Chondrocyte (in vitro differentiated cells): ENCODE data around the gene BLACAT1. TPM values are rescaled to one million over a fixed set of nuclear protein-coding genes. Genes with fewer than 3 reads are reported as not detected.

ENCODE experiments used
- DNase-seq: peaks from one replicate; pipeline ENCODE4 v3.0.0; 2021; ENCODE audit warnings: mixed read lengths, low spot score
- H3K27ac Mint-ChIP-seq: one replicate; pipeline ENCODE4 v1.8.0; 2021; ENCODE audit warnings: mild to moderate bottlenecking, moderate library complexity, mixed read lengths; ENCODE audit not compliant: unreplicated experiment
- H3K27me3 Mint-ChIP-seq: 2 replicates; pipeline ENCODE4 v1.8.0; 2021; ENCODE audit warnings: low read depth, mixed read lengths
- H3K36me3 Mint-ChIP-seq: 2 replicates; pipeline ENCODE4 v1.8.0; 2021; ENCODE audit warnings: low read depth, mixed read lengths
- H3K4me1 Mint-ChIP-seq: 2 replicates; pipeline ENCODE4 v1.8.0; 2021; ENCODE audit warnings: low read depth, mild to moderate bottlenecking, mixed read lengths
- H3K4me3 Mint-ChIP-seq: one replicate; pipeline ENCODE4 v1.8.0; 2021; ENCODE audit warnings: mild to moderate bottlenecking, moderate library complexity, mixed read lengths; ENCODE audit not compliant: unreplicated experiment
- H3K9me3 Mint-ChIP-seq: 2 replicates; pipeline ENCODE4 v1.8.0; 2021; ENCODE audit warnings: low read depth, mixed read lengths
- CTCF ChIP-seq: fragments of 200-600 bp; sonication (generic); IDR thresholded peaks from 2 replicates; pipeline ENCODE4 v1.5.0; 2021; ENCODE audit warnings: antibody characterized with exemption, mild to moderate bottlenecking, moderate library complexity
- total RNA-seq: library from RNA; stranded (reverse); gene quantifications from 3 replicates; pipeline ENCODE4 v1.2.1, GENCODE V29; 2021

The BLACAT1 gene
- total RNA-seq, 1 donor from 2014 or later = not detected

GRCh38 chr1:205495237-205495823 is 39.5 kb upstream of the BLACAT1 start:
- Mint-ChIP-seq H3K4me1 (peaks cover 34% of the 10 kb centered on the region), H3K36me3 (no peaks in the 10 kb centered on the region), H3K4me3 (no peak overlapping the region), H3K9me3 (no peaks in the 10 kb centered on the region), H3K27me3 (peaks cover 18% of the 10 kb centered on the region), H3K27ac (no peak overlapping the region)
- TF ChIP-seq CTCF = no peak
- DNase-seq = no peak

GRCh38 chr1:205494115-205494514 is 38.3 kb upstream of the BLACAT1 start:
- peaks cover 23% of the 10 kb centered on the region for H3K27me3 Mint-ChIP-seq
- TF ChIP-seq CTCF = no peak
- H3K4me3 Mint-ChIP-seq = no peak overlapping the region
- no peaks in the 10 kb centered on the region for H3K36me3 Mint-ChIP-seq
- no peak overlapping the region for H3K27ac Mint-ChIP-seq
- peaks cover 32% of the 10 kb centered on the region for H3K4me1 Mint-ChIP-seq
- no peaks in the 10 kb centered on the region for H3K9me3 Mint-ChIP-seq
- DNase-seq = no peak

GRCh38 chr1:205493241-205494085 is 37.6 kb upstream of the BLACAT1 start:
- peak; percentile 5 for TF ChIP-seq CTCF
- DNase-seq = peak; percentile 92

GRCh38 chr1:205492774-205493173 is 36.9 kb upstream of the BLACAT1 start:
- H3K4me3 Mint-ChIP-seq = no peak overlapping the region
- H3K4me1 Mint-ChIP-seq = peaks cover 32% of the 10 kb centered on the region
- peak overlapping the region; percentile 86 for H3K27ac Mint-ChIP-seq
- no peak for DNase-seq
- H3K36me3 Mint-ChIP-seq = no peaks in the 10 kb centered on the region
- no peak for TF ChIP-seq CTCF
- H3K27me3 Mint-ChIP-seq = peaks cover 22% of the 10 kb centered on the region
- no peaks in the 10 kb centered on the region for H3K9me3 Mint-ChIP-seq

More at GRCh38 chr1:205493241-205494085, 37.6 kb upstream of the BLACAT1 start:
- peaks cover 19% of the 10 kb centered on the region for H3K27me3 Mint-ChIP-seq
- H3K9me3 Mint-ChIP-seq = no peaks in the 10 kb centered on the region
- H3K4me3 Mint-ChIP-seq = no peak overlapping the region
- H3K27ac Mint-ChIP-seq = peak overlapping the region; percentile 86
- H3K4me1 Mint-ChIP-seq = peaks cover 32% of the 10 kb centered on the region
- no peaks in the 10 kb centered on the region for H3K36me3 Mint-ChIP-seq

GRCh38 chr1:205492201-205492667 is 36.4 kb upstream of the BLACAT1 start:
- Mint-ChIP-seq H3K27ac (no peak overlapping the region), H3K4me1 (peaks cover 32% of the 10 kb centered on the region), H3K4me3 (no peak overlapping the region), H3K27me3 (peaks cover 22% of the 10 kb centered on the region), H3K9me3 (no peaks in the 10 kb centered on the region), H3K36me3 (no peaks in the 10 kb centered on the region)
- no peak for DNase-seq
- no peak for TF ChIP-seq CTCF
